ENCODE results near the gene FGF14.

DNA sequence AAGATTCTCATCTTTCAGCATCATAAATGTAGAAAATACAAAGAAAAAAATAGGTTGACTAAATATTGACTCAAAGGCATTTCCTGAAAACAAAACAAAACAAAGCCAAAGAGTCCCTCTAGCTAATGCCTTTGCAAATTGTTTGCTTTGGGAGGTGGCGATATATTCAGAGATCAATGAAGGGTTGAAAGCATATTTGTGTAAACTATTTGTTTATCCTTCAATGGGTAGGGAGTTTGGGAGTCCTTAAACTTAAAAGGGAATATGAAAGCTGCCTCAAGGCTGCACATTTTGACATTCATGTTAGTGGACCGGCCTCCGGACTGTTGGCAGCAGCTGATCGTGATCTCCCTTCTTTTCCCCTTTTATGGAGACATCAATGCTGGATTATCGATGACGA, 691.9 kb downstream of the FGF14 start:
- TF ChIP-seq KLF16 (tag by site-specific recombination; IDR thresholded peaks at IDR 0.05) = no peak
- no peak for TF ChIP-seq SP7 (tag by site-specific recombination; IDR thresholded peaks at IDR 0.05)
